ENCODE results near the gene GRIN2A. TPM values are rescaled to one million over a fixed set of nuclear protein-coding genes. Genes with fewer than 3 reads are reported as not detected.

GRIN2A gene
- total RNA-seq, 1 experiment from 2014 or later = 34.6 TPM

GRCh38 chr16:9971907-9972306 is 210.3 kb downstream of the GRIN2A start:
- H3K9me3 Mint-ChIP-seq (ENCODE audit: low read depth, unreplicated experiment) = peaks cover 2% of the 10 kb centered on the region
- no peaks in the 10 kb centered on the region for H3K27me3 Mint-ChIP-seq (ENCODE audit: unreplicated experiment)
- TF ChIP-seq CTCF (IDR thresholded peaks at IDR 0.05; ENCODE audit: unreplicated experiment) = no peak
- no TSS peak for BruUV-seq (replicated peaks)
- CTCF ChIA-PET = no interaction called here
- DNase-seq = no peak
- peaks cover 9% of the 10 kb centered on the region for H3K4me1 Mint-ChIP-seq (ENCODE audit: low read depth, unreplicated experiment)
- H3K36me3 Mint-ChIP-seq (ENCODE audit: insufficient read depth, unreplicated experiment) = no peaks in the 10 kb centered on the region
- intact Hi-C loops (cut with micrococcal nuclease; ENCODE audit: unreplicated experiment) = loop anchor here (10.0 kb wide), 1 partner anchor 63 kb away; no protein-coding TSS in a partner anchor
- H3K4me3 Mint-ChIP-seq (ENCODE audit: low read depth, unreplicated experiment) = no peak overlapping the region
- H3K27ac Mint-ChIP-seq (ENCODE audit: unreplicated experiment) = no peak overlapping the region

- intact Hi-C loops (cut with micrococcal nuclease; ENCODE audit: unreplicated experiment) = loop anchor here (10.0 kb wide), 1 partner anchor 64 kb away; no protein-coding TSS in a partner anchor
- Mint-ChIP-seq H3K9me3 (ENCODE audit: low read depth, unreplicated experiment) (peaks cover 3% of the 10 kb centered on the region), H3K36me3 (ENCODE audit: insufficient read depth, unreplicated experiment) (no peaks in the 10 kb centered on the region), H3K27me3 (ENCODE audit: unreplicated experiment) (no peaks in the 10 kb centered on the region), H3K4me3 (ENCODE audit: low read depth, unreplicated experiment) (no peak overlapping the region), H3K4me1 (ENCODE audit: low read depth, unreplicated experiment) (peaks cover 20% of the 10 kb centered on the region), H3K27ac (ENCODE audit: unreplicated experiment) (no peak overlapping the region)
- CTCF ChIA-PET = interaction anchor here (0.6 to 0.9 kb wide), 2 partner anchors 44 to 157 kb away, joined by 4 to 5 read pairs; no protein-coding TSS in a partner anchor
- no peak for TF ChIP-seq CTCF (IDR thresholded peaks at IDR 0.05; ENCODE audit: unreplicated experiment)
- DNase-seq = no peak
- no TSS peak for BruUV-seq (replicated peaks)
Measured at GRCh38 chr16:9970796-9971195, 211.4 kb downstream of the GRIN2A start.

GRCh38 chr16:9970244-9970643 is 212.0 kb downstream of the GRIN2A start:
- Mint-ChIP-seq H3K9me3 (ENCODE audit: low read depth, unreplicated experiment) (peaks cover 3% of the 10 kb centered on the region), H3K27ac (ENCODE audit: unreplicated experiment) (no peak overlapping the region), H3K27me3 (ENCODE audit: unreplicated experiment) (no peaks in the 10 kb centered on the region), H3K4me1 (ENCODE audit: low read depth, unreplicated experiment) (peaks cover 26% of the 10 kb centered on the region), H3K4me3 (ENCODE audit: low read depth, unreplicated experiment) (no peak overlapping the region), H3K36me3 (ENCODE audit: insufficient read depth, unreplicated experiment) (no peaks in the 10 kb centered on the region)
- no peak for DNase-seq
- TF ChIP-seq CTCF (IDR thresholded peaks at IDR 0.05; ENCODE audit: unreplicated experiment) = no peak
- BruUV-seq (replicated peaks) = no TSS peak
- CTCF ChIA-PET = interaction anchor here (0.8 to 0.9 kb wide), 2 partner anchors 44 to 758 kb away, joined by 3 to 4 read pairs; no protein-coding TSS in a partner anchor
- intact Hi-C loops (cut with micrococcal nuclease; ENCODE audit: unreplicated experiment) = loop anchor here (10.0 kb wide), 1 partner anchor 65 kb away; no protein-coding TSS in a partner anchor

GRCh38 chr16:9969580-9969979 is 212.6 kb downstream of the GRIN2A start:
- CTCF ChIA-PET = interaction anchor here (0.8 to 0.9 kb wide), 3 partner anchors 43 to 757 kb away, joined by 3 to 5 read pairs (median 4); no protein-coding TSS in a partner anchor
- no peaks in the 10 kb centered on the region for H3K36me3 Mint-ChIP-seq (ENCODE audit: insufficient read depth, unreplicated experiment)
- no TSS peak for BruUV-seq (replicated peaks)
- no peak overlapping the region for H3K27ac Mint-ChIP-seq (ENCODE audit: unreplicated experiment)
- H3K4me3 Mint-ChIP-seq (ENCODE audit: low read depth, unreplicated experiment) = no peak overlapping the region
- intact Hi-C loops (cut with micrococcal nuclease; ENCODE audit: unreplicated experiment) = loop anchor here (10.0 kb wide), 1 partner anchor 205 kb away; no protein-coding TSS in a partner anchor
- H3K4me1 Mint-ChIP-seq (ENCODE audit: low read depth, unreplicated experiment) = peaks cover 32% of the 10 kb centered on the region
- no peak for DNase-seq
- peaks cover 3% of the 10 kb centered on the region for H3K9me3 Mint-ChIP-seq (ENCODE audit: low read depth, unreplicated experiment)
- no peak for TF ChIP-seq CTCF (IDR thresholded peaks at IDR 0.05; ENCODE audit: unreplicated experiment)
- no peaks in the 10 kb centered on the region for H3K27me3 Mint-ChIP-seq (ENCODE audit: unreplicated experiment)
